K562 (cell line): ENCODE measurements around the gene OR4D5.

ENCODE experiments used
- BACH1 ChIP-seq: fragments of 200-800 bp; sonication (Bioruptor generic); IDR thresholded peaks from 2 replicates; pipeline ENCODE4 v1.6.1; 2016; ENCODE audit warnings: missing genetic modification characterization, missing compliant biosample characterization
- CTCF ChIP-seq, 3 experiments: IDR thresholded peaks in 2 of 3; conservative IDR thresholded peaks in 1 of 3; 2 replicates each; pipeline ENCODE4 v1.5.1; 2011 to 2012; ENCODE audit warnings: low read length in 3 of 3, mild to moderate bottlenecking in 3 of 3, control low read depth in 2 of 3, improper control_type of control experiment in 1 of 3, inconsistent platforms in 1 of 3, low read depth in 1 of 3, mixed read lengths in 1 of 3, moderate library complexity in 1 of 3; ENCODE audit not compliant: insufficient read depth in 2 of 3
- PHB2 ChIP-seq: fragments of 450-650 bp; IDR thresholded peaks from 2 replicates; pipeline ENCODE4 v1.6.1; 2017; ENCODE audit warnings: low read depth
- SMC3 ChIP-seq: conservative IDR thresholded peaks from 2 replicates; pipeline ENCODE4 v1.6.1; 2011; ENCODE audit warnings: low read depth, low read length, improper control_type of control experiment; ENCODE audit not compliant: insufficient read depth

GRCh38 chr11:123973816-123974215, 34.4 kb downstream of the OR4D5 start:
- TF ChIP-seq PHB2 (no peak), SMC3 (no peak), CTCF (IDR thresholded peaks at IDR 0.05 in 2 of 3, conservative IDR thresholded peaks at IDR 0.05 in 1 of 3; ENCODE audit: insufficient read depth in 2 of 3, low read depth in 1 of 3, low read length in 3 of 3) (no peak), BACH1 (tag) (no peak)
